ENCODE measurements around the gene DSE. TPM values are rescaled to one million over a fixed set of nuclear protein-coding genes. Genes with fewer than 3 reads are reported as not detected.

The DSE gene
- total RNA-seq, 2 experiments from 2014 or later, result 6.7 to 7.8 TPM

DNA sequence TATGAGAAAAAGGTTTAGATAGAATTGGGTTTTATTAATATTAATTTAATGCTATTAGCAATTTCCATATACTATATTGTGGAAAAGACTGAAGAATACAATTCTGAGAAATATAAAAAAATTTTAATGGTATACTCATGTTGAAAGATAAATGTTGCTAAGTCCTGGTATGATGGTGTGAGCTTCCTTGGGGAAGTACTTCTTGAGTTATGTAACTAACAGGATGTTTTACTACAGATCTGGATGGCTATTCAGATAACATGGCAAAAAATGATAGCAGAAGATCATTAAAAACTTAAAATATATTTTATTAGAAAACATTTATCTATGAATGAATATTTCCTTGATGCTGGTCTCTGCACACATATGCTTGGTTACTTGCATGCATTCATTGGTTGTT lies 66.9 kb downstream of the DSE start:
- ChIA-PET CTCF (no interaction called here), POLR2A (no interaction called here)

- ChIA-PET CTCF (no interaction called here), POLR2A (no interaction called here)
Measured at GRCh38 chr6:116438590-116439448, 68.1 kb downstream of the DSE start.

DNA sequence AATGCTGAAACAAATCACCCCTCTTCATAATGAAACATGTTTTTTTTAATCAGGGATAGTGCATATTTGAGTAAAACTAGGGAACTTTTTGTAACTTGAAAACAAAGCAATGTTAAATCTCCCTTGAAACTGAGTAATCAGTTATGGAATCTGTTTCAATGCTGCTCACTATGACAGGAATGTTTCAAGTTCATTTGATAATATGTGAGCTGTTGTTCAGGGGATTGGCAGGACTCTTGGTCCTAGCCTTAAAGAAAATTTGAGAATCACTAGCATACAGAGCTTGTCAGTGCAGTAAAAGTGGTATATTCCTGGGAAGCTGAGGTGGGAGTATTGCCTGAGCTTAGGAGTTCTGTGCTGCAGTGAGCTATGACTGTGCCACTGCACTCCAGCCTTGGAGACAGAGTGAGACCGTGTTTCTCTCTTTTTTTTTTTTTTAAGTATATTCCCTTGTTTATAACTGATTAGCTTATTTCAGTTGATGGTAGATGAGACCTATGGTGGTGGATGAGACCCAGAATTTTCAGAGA lies 68.8 kb downstream of the DSE start:
- ChIA-PET POLR2A (no interaction called here), CTCF (no interaction called here)

- ChIA-PET POLR2A (no interaction called here), CTCF (no interaction called here)
Measured at GRCh38 chr6:116443105-116443504, 72.4 kb downstream of the DSE start.

DNA sequence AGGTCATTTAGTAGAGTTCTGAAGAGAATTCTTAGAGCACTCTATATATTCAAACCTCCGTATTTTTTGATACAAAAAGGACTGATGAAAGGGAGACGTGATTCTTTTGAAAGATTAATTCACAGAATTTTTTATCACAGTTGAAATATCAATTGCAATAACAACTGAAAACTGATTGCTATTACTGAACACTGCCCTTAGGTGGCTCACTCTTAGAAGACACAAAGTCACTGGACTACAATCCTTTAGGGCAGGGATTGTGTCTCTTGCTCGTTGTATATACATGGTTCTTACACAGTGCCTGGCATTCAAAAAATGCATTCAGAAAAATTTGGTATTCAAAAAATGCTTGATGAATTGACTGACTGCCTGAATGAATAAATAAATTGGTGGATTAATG lies 73.3 kb downstream of the DSE start:
- ChIA-PET POLR2A (no interaction called here), CTCF (interaction anchor here (1.5 kb wide), 1 partner anchor 156 kb away, joined by 4 read pairs; no protein-coding TSS in a partner anchor)

DNA sequence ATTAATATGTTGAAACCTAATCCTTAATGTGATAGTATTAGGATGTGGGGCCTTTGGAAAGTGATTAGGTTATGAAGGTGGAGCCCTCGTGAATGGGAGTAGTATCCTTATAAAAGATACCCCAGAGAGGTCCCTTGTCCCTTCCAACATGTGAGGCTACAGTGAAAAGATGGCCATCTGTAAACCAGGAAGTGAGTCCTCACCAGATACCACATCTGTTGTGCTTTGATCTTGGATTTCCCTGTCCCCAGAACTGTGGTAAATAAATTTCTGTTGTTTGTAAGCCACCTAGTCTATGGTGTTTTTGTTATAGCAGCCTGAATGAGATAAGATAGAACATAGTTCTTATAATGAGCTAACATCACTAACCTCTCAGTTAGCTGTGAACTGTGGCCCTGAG lies 73.8 kb downstream of the DSE start:
- CTCF ChIA-PET, result interaction anchor here (1.5 kb wide), 1 partner anchor 157 kb away, joined by 4 read pairs; no protein-coding TSS in a partner anchor
- POLR2A ChIA-PET, result no interaction called here

DNA sequence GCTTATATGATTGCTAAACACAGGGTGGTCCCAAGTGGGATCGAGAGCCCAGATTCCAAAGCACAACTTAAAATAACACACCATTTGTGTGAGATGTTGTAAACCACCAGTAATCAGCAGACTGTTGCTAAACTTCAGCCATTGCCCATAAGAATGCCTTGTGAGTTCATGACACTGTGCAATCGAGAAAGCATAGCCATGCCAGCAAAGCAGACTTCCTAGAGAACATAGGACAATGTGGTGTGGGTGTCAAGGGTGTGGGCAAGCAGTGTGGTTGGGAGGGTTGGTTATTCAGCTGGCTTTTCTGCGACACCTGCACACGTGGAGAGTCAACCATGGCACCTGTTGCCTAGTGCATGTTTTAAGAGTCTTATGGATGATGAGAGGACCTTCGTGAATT lies 74.4 kb downstream of the DSE start:
- POLR2A ChIA-PET, result no interaction called here
- CTCF ChIA-PET, result interaction anchor here (1.5 kb wide), 1 partner anchor 157 kb away, joined by 4 read pairs; no protein-coding TSS in a partner anchor

DNA sequence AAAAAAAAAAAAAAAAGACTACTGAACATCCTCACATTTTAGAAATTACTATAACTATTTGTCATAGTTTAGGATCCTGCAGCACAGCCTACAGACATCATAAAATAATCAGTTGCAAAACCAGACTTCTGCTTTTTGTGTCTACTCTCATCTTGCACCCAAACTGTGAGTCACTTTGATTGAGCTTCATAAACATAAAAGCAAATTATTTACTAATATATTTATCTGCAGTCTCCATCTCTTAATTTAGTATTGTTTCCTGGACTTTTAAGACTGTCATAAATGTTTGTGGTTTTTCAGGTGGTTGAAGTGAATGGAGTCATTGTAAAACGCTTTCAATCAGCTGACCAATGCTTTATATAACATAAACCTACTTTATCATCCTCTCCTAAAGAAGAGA lies 75.7 kb downstream of the DSE start:
- POLR2A ChIA-PET, result no interaction called here
- CTCF ChIA-PET, result interaction anchor here (0.7 kb wide), 1 partner anchor 386 kb away, joined by 6 read pairs; the partner anchor contains the start of gene FRK

DNA sequence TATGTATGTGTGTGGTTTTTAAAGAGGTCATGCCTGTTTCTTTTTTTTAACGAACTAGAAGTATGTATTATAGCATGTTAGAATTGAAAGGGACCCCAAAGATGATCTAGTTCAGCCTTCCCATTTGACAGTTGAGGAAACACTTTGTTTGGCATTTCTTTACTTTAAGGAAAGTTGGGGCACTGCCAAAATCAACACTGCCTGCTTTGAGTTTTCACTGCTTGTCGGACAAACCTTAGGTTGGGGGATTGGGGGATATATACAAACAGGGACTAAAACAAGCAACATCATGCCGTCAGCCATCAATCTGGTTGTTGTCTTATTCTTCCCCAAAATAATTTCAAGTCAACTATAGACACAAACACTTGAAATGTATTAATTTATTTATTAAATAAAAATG lies 76.3 kb downstream of the DSE start:
- POLR2A ChIA-PET, result no interaction called here
- CTCF ChIA-PET, result no interaction called here

DNA sequence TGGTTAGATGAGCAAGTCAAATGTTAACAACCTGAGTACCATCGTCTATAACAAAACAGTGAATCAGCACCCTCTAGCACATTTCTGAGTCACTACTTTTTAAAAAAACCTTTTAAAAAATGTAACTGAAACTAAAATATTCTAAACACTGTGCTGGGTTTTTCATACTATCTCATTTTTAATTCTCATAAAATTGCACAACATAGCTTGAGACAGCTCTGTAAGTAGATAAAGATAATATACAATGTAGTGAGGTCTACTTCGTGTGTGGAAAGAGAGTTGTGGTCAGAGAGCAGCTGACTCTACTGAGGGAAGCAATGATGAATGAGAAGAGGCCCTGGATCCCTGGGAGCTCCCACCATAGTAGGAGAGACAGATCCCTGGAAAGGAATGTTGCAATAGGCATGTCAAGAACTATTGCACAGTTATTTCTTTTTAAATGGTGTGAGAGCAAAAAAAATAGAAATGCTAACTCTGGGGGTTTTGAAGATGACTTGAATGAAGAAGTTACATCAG lies 76.8 kb downstream of the DSE start:
- ChIA-PET POLR2A (no interaction called here), CTCF (no interaction called here)

DNA sequence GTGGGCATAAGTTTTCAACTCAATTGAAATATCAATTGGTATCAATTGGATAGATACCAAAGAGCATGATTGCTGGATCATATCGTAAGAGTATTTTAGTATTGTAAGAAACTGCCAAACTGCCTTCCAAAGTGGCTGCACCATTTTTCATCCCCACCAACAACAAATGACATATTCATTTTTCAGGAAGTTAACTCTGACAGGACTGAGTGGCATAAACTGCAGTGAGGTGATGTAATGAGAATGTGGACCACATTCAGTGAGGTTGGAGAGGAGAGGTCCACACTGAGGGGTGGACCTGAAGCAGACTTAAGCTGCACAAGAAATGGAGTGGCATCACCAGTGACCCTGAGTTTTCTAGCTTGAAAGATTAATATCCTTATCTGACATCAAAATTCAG lies 78.8 kb downstream of the DSE start:
- ChIA-PET POLR2A (no interaction called here), CTCF (no interaction called here)

GRCh38 chr6:116450185-116450710 lies 79.5 kb downstream of the DSE start:
- CTCF ChIA-PET, result no interaction called here

DNA sequence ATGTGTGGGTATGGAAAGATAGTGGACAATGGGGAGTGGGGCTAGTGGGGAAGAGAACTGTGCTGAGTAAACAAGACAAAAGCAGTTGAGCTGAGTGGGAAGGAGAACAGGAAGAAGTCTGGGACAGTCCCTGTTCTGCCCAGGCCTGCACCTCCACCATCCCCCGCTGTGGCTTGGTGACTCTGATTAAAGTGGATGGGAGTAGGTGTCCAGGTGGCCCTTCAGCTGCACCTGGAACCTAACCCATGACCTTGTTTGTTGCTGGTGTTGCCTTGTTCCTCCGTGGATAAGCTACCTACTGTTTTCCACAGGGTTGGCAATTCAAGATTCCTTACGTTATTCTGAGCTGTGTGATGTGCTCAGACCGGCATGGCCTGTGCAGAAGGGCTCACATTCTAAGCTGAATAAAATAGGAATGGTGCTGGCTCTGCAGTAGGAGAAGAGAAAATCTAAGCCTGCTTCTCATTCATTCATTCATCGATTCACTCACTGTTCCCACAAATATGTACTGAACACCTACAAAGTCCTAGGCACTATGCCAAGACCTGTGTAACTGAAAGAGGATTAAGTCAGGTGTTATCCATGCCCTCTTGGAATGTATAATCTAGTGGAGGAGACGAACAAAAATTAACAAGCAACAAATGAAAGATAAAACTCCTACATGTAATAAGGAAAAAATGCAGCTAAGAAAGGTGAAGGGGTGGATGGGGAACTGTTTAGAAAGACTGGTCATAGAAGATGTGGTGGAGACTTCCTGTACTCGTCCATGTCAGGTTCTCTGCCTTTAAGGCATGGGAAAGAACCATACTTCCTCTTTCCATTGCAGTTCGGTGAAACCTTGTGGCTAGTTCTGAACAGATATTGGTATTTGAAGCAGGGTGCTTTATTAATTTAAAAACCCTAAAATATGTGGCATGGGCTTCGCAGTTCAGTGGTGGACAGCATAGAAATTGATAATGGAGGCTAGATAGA lies 80.3 kb downstream of the DSE start:
- CTCF ChIA-PET, result no interaction called here
- POLR2A ChIA-PET, result no interaction called here

More at GRCh38 chr6:116450185-116450710, 79.5 kb downstream of the DSE start:
- POLR2A ChIA-PET, result no interaction called here

- ChIA-PET CTCF (no interaction called here), POLR2A (no interaction called here)
Measured at GRCh38 chr6:116451916-116452315, 81.2 kb downstream of the DSE start.

- POLR2A ChIA-PET, result no interaction called here
- CTCF ChIA-PET, result no interaction called here
Measured at GRCh38 chr6:116452531-116452930, 81.8 kb downstream of the DSE start.

GRCh38 chr6:116456106-116456505 lies 85.4 kb downstream of the DSE start:
- CTCF ChIA-PET, result no interaction called here
- POLR2A ChIA-PET, result no interaction called here

DNA sequence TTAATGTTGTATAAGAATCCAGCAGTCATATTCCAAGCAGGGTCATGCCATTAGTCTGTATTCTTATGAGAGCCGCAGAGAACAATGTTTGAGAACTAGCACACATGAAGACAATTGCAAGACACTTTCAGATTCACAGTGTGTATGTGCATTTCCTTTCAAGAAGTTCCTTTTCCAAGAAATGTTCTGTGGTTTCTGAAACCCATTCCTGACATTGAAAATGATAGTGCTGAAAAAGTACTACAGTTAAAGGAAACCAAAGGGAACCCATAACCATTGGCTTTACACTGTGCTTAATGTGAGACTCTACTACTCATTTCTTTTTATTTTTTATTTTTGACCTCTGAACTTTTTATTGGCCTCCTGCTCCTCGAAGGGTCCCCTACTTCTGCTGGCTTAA lies 86.2 kb downstream of the DSE start:
- POLR2A ChIA-PET, result no interaction called here
- CTCF ChIA-PET, result no interaction called here

DNA sequence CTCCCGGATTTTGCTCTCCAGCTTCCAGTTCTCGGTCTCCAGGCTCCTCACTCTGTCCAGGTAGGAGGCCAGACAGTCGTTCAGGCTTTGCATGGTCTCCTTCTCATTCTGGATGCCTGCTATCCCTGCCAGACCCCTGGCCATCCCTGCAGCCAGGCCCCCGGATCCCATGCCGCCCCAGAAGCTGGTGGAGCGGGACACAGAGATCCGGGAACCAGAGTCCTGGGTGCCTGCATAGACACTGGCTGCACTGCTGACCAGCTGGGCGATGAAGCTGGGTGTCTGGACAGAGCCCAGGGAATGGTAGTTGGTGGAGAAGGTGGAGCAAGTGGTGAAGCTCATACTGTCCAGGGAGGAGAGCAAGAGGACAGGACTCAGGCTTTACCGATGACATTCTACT lies 87.5 kb downstream of the DSE start:
- POLR2A ChIA-PET, result no interaction called here
- CTCF ChIA-PET, result no interaction called here

DNA sequence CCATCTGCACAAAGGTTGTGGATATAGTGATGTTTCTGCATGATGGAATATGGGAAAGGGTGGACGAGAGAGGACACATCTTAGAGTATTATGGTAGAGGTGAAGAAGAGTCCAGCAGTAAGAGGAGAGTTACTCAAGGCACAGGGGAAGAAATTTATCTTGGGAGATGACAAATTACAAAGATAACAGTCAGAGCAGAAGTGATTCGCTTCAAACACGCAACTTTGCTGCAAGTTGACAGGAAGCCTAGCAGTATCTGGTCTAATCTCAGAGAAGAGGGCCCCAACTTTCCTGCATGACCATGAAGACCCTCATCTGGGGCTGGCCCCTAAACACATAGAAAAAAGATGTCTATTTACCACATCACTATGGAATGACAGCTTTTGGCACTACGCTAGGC lies 89.2 kb downstream of the DSE start:
- ChIA-PET CTCF (no interaction called here), POLR2A (no interaction called here)

DNA sequence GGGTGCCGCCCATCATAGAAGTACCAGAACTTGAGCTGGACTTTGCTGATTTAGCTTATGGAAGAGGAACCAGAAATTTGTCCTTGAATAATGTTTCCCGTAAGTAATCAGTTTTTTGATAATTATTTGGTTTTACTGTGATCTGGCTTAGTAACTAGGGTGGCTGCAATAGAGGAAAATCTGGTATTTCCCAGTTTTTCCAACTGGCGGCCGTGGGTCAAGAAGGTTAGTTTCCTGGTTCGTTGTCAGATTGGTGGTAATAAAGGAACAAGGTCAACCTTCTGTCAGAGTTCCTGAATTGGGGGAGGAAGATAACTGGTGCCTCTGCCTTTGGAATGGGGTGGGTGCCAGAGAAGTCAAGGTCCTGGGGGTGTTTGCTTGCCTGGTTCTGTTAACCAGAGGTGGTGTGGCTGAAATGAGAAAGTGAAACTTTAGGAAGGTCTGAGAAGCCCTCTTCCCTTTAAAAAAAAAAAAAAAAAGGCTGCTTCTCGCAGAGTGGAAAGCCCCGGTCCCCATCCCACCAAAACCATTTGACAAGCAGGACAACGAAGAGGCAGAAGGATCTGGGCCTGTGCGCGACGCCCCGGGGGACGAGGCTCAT lies 90.7 kb downstream of the DSE start, which contains the start of gene CALHM6:
Gene CALHM6, plus strand, starts transcription at position 45 of the 601 bp plus-strand sequence. Its CDS starts 555 bp downstream, at position 600.
- ChIA-PET POLR2A (no interaction called here), CTCF (interaction anchor here (1.0 kb wide), 1 partner anchor 174 kb away, joined by 3 read pairs; no protein-coding TSS in a partner anchor)
